Testis (tissue), 3 donors: ENCODE data around the gene ZNF428. TPM values are rescaled to one million over a fixed set of nuclear protein-coding genes. Genes with fewer than 3 reads are reported as not detected.

Experiments
- DNase-seq: peaks from one replicate; pipeline ENCODE4 v3.0.0-alpha.2; 2019
- H3K27ac ChIP-seq, 2 donors: fragments of 200-600 bp; sonication (generic); one replicate each; pipeline ENCODE4 v1.5.1; 2019
- H3K27me3 ChIP-seq: fragments of 200-600 bp; sonication (generic); one replicate; pipeline ENCODE4 v1.5.1; 2019
- H3K36me3 ChIP-seq: fragments of 200-600 bp; sonication (generic); one replicate; pipeline ENCODE4 v1.5.1; 2017; ENCODE audit warnings: low read depth; ENCODE audit errors: missing control alignments
- H3K4me1 ChIP-seq: fragments of 200-600 bp; sonication (generic); one replicate; pipeline ENCODE4 v1.5.1; 2019
- H3K4me3 ChIP-seq, 2 donors: fragments of 200-600 bp; sonication (generic); one replicate each; pipeline ENCODE4 v1.5.1; 2017 to 2019
- H3K9me3 ChIP-seq: fragments of 200-600 bp; sonication (generic); one replicate; pipeline ENCODE4 v1.5.1; 2017
- POLR2A ChIP-seq: fragments of 450-650 bp; IDR thresholded peaks from one replicate; pipeline ENCODE4 v1.6.1; 2017; ENCODE audit warnings: antibody characterized with exemption, mild to moderate bottlenecking, moderate library complexity
- WGBS, 2 donors: methylation state at CpG; one replicate each; pipeline ENCODE4 v1.1.5; 2018; 5-methylcytosine and 5-hydroxymethylcytosine counted together
- intact Hi-C: fragments of 100-400 bp; cut with DNase I; formaldehyde crosslinking; loops from one replicate; pipeline ENCODE4 v1.15.1; 2023; ENCODE audit warnings: low total_unique reads
- polyA plus RNA-seq: library from polyadenylated mRNA; stranded (reverse); fragments of 350-450 nt; fragmentation: Illumina TruSeq; extraction: RNeasy Lipid Tissue Mini Kit (QIAGEN cat#74804); gene quantifications from one replicate; pipeline ENCODE4 v1.2.3, GENCODE V29; 2014; ENCODE audit warnings: low read depth, low replicate concordance; ENCODE audit not compliant: insufficient read depth
- total RNA-seq, 2 donors: library from RNA; depleted of rRNA; stranded (reverse); fragments of >200 nt; gene quantifications; one replicate each; pipeline ENCODE4 v1.2.3, GENCODE V29; 2016
- TF ChIP-seq, protein P1 (sequence below), 3 experiments: fragments of 450-650 bp in 2 of 3; fragments of 200-600 bp in 1 of 3; sonication (generic) in 1 of 3; IDR thresholded peaks; one replicate each; pipeline ENCODE4 v1.5.1; 2016 to 2019; ENCODE audit warnings: antibody characterized with exemption in 3 of 3, mild to moderate bottlenecking in 2 of 3, moderate library complexity in 1 of 3

The ZNF428 gene
- total and polyA plus RNA-seq, 3 donors from 2014 or later = 64.1 to 94.2 (median 93.1) TPM

DNA sequence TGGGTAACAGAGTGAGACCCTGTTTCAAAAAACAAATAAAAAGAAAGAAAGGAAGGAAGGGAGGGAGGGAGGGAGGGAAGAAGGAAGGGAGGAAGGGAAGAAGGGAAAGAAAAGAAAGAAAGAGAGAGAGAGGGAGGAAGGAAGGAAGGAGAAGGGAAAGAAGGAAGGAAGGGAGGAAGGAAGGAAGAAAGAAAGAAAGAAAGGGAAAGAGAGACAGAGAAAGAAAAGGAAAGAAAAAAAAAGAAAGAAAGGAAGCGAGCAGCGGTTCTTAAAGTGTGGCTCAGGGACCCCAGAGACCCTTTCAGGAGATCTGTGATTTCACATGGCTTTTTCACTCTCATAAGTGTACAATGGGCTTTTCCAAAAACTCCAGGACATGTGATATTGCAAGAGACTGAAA lies 30.1 kb upstream of the ZNF428 start:
- no peak for TF ChIP-seq POLR2A
- TF ChIP-seq, protein P1, sequence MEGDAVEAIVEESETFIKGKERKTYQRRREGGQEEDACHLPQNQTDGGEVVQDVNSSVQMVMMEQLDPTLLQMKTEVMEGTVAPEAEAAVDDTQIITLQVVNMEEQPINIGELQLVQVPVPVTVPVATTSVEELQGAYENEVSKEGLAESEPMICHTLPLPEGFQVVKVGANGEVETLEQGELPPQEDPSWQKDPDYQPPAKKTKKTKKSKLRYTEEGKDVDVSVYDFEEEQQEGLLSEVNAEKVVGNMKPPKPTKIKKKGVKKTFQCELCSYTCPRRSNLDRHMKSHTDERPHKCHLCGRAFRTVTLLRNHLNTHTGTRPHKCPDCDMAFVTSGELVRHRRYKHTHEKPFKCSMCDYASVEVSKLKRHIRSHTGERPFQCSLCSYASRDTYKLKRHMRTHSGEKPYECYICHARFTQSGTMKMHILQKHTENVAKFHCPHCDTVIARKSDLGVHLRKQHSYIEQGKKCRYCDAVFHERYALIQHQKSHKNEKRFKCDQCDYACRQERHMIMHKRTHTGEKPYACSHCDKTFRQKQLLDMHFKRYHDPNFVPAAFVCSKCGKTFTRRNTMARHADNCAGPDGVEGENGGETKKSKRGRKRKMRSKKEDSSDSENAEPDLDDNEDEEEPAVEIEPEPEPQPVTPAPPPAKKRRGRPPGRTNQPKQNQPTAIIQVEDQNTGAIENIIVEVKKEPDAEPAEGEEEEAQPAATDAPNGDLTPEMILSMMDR (IDR thresholded peaks at IDR 0.05) = no peak
- Histone ChIP-seq H3K9me3 (no peaks in the 10 kb centered on the region), H3K4me1 (no peaks in the 10 kb centered on the region), H3K36me3 (no peaks in the 10 kb centered on the region), H3K27me3 (no peaks in the 10 kb centered on the region), H3K27ac (no peak overlapping the region), H3K4me3 (no peak overlapping the region)
- intact Hi-C loops = no loop called here
- WGBS, 2 donors = 93% methylated on average over 2 of the region's 2 CpGs
- no peak for DNase-seq

DNA sequence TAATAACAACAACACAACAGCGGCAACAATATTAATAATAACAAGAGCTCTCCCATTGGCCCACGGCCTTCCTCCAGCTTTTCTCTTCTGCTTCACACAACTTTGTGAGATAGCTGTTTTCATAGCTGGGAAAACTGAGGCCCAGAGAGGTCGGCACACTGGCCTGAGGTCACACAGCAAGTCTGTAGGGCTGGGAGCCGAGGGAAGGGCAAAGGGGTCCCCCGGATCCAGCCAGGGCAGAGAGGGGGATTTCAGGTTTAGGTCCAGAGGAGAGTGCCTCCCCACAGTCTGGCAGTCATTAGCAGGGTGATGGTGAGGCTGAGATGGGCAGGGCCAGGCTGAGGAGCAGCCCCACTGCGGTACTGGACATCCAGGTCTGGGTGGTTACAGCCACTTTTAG lies 29.2 kb upstream of the ZNF428 start:
- Histone ChIP-seq H3K36me3 (no peaks in the 10 kb centered on the region), H3K4me1 (no peaks in the 10 kb centered on the region), H3K27me3 (no peaks in the 10 kb centered on the region), H3K27ac (no peak overlapping the region), H3K9me3 (no peaks in the 10 kb centered on the region), H3K4me3 (no peak overlapping the region)
- TF ChIP-seq POLR2A = no peak
- TF ChIP-seq, protein P1 (IDR thresholded peaks at IDR 0.05) = no peak
- WGBS, 2 donors = 98% methylated on average over 5 to 6 of the region's 6 CpGs
- no peak for DNase-seq
- intact Hi-C loops = no loop called here

DNA sequence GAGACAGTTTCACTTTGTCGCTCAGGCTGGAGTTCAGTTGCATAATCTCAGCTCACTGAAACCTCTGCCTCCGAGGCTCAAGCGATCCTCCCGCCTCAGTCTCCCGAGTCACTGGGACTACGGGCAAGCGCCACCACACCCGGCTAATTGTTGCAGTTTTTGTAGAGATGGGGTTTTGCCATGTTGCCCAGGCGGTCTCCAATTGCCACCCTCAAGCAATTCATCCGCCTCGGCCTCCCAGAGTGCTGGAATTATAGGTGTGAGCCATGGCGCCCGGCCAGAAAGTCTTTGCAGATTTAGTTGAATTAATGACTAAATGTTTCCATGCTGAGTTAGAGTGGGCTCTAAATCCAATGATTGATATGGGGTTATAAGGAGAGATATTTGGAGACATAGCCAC lies 24.8 kb upstream of the ZNF428 start:
- intact Hi-C loops = no loop called here
- 87 to 88% methylated on average over 13 of the region's 13 CpGs for WGBS, 2 donors
- TF ChIP-seq POLR2A = no peak
- TF ChIP-seq, protein P1 (IDR thresholded peaks at IDR 0.05) = no peak
- H3K9me3 ChIP-seq = no peaks in the 10 kb centered on the region
- H3K4me1 ChIP-seq = peaks cover 2% of the 10 kb centered on the region
- H3K4me3 ChIP-seq = no peak overlapping the region
- H3K27ac ChIP-seq = no peak overlapping the region
- no peaks in the 10 kb centered on the region for H3K27me3 ChIP-seq
- no peaks in the 10 kb centered on the region for H3K36me3 ChIP-seq
- no peak for DNase-seq

DNA sequence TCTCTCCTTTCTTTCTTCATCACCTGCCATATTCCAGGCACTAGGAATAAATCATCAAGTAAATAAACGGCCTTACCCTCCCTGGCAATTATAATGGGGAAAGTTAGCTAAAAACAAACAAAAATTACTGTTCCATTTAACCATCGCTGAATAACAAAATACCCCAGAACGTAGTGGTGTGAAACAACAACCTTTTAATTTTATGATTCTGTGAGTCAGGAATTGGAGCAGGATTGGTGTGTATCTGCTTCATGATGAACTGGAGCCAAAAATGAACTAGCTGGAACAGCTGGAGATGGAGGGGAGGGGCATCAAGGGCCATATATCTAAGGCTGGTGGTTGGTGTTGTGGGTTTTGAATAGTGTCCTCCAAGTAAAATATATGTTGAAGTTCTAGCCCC lies 23.9 kb upstream of the ZNF428 start:
- 54 to 58% methylated on average over 3 of the region's 3 CpGs for WGBS, 2 donors
- no peak for TF ChIP-seq POLR2A
- TF ChIP-seq, protein P1 (IDR thresholded peaks at IDR 0.05) = no peak
- intact Hi-C loops = no loop called here
- H3K36me3 ChIP-seq = no peaks in the 10 kb centered on the region
- peaks cover 2% of the 10 kb centered on the region for H3K4me1 ChIP-seq
- H3K27ac ChIP-seq = no peak overlapping the region
- no peak for DNase-seq
- H3K4me3 ChIP-seq = no peak overlapping the region
- no peaks in the 10 kb centered on the region for H3K9me3 ChIP-seq
- H3K27me3 ChIP-seq = no peaks in the 10 kb centered on the region

DNA sequence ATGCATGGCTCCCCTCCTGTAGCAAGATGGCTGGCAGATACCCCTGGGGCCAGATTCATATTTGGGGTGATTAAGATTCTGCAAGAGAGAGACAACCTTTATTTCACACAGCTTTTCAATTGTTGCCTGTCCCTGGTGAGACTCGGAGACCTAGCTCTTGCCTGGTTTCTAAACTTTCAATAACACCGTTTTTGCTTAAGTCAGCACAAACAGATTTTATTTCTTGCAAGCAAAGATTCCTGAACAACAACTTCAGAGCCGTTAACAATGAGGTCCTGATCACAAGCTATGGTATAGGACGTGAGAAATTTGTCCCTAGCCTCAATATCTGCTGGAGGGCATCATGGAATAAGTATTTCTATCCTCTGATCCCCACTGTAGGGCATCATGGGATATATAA lies 23.1 kb upstream of the ZNF428 start:
- Histone ChIP-seq H3K9me3 (no peaks in the 10 kb centered on the region), H3K27me3 (no peaks in the 10 kb centered on the region), H3K4me3 (no peak overlapping the region), H3K27ac (no peak overlapping the region), H3K36me3 (no peaks in the 10 kb centered on the region), H3K4me1 (peaks cover 2% of the 10 kb centered on the region)
- WGBS, 2 donors = 76 to 83% methylated on average over 4 of the region's 4 CpGs
- no peak for TF ChIP-seq POLR2A
- TF ChIP-seq, protein P1 (IDR thresholded peaks at IDR 0.05) = no peak
- no peak for DNase-seq
- intact Hi-C loops = no loop called here
